ENCODE measurements around the gene LIMS4.
"Not testable (repeated sequence)": the region's sequence is repeated elsewhere in the genome, so short reads cannot be mapped to it uniquely, and the experiment has no call there.

Gene LIMS4, protein sequence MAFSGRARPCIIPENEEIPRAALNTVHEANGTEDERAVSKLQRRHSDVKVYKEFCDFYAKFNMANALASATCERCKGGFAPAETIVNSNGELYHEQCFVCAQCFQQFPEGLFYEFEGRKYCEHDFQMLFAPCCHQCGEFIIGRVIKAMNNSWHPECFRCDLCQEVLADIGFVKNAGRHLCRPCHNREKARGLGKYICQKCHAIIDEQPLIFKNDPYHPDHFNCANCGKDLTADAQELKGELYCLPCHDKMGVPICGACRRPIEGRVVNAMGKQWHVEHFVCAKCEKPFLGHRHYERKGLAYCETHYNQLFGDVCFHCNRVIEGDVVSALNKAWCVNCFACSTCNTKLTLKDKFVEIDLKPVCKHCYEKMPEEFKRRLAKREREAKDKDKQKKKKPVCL
- long read RNA-seq = 0 reads

GRCh38 chr2:110472171-110473058 is at the start of gene LIMS4:
TSS of gene LIMS4 (minus strand) at chr2:110472816. CDS start at chr2:110472778, 38 bp downstream.
- H3K4me3 ChIP-seq (replicated peaks; ENCODE audit: insufficient read depth, low read length); H3K27ac ChIP-seq (replicated peaks); DNase-seq (ENCODE audit: low read depth in 1 of 2, low spot score in 1 of 2): not testable (repeated sequence)

GRCh38 chr2:110499755-110500377 is 27.2 kb upstream of the LIMS4 start:
- H3K27me3 ChIP-seq (ENCODE audit: insufficient read depth, poor library complexity, severe bottlenecking); H3K4me3 ChIP-seq (replicated peaks; ENCODE audit: insufficient read depth, low read length); H3K27ac ChIP-seq (replicated peaks); DNase-seq (ENCODE audit: low read depth in 1 of 2, low spot score in 1 of 2): not testable (repeated sequence)

More at GRCh38 chr2:110472171-110473058, at the start of gene LIMS4:
- not testable (repeated sequence) for H3K27me3 ChIP-seq (ENCODE audit: insufficient read depth, poor library complexity, severe bottlenecking)

GRCh38 chr2:110496027-110496426 is 23.4 kb upstream of the LIMS4 start:
- not testable (repeated sequence) for H3K27me3 ChIP-seq (ENCODE audit: insufficient read depth, poor library complexity, severe bottlenecking); H3K27ac ChIP-seq (replicated peaks); DNase-seq (ENCODE audit: low read depth in 1 of 2, low spot score in 1 of 2); H3K4me3 ChIP-seq (replicated peaks; ENCODE audit: insufficient read depth, low read length)

DNA sequence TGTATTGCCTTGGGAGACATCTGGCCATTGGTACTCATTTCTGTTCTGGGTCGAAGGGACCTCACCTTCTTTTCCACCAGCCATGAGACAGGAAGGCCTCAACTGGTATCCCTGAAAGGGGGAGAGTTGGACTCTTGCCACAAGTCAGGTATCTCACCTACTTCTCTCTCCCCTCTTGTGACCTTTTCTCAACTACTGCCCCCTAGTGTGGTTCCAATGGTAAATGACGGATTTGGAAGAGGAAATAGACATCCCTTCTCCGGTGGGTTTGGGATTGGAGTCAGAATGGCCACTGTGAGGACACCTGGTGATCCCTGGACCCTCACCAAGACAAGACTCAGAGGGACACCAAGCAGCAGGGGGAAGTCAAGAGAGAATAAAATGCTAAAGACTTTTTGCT is 21.9 kb upstream of the LIMS4 start:
- H3K4me3 ChIP-seq (replicated peaks; ENCODE audit: insufficient read depth, low read length); DNase-seq (ENCODE audit: low read depth in 1 of 2, low spot score in 1 of 2); H3K27me3 ChIP-seq (ENCODE audit: insufficient read depth, poor library complexity, severe bottlenecking); H3K27ac ChIP-seq (replicated peaks): not testable (repeated sequence)

GRCh38 chr2:110488991-110489390 is 16.4 kb upstream of the LIMS4 start:
- not testable (repeated sequence) for DNase-seq (ENCODE audit: low read depth in 1 of 2, low spot score in 1 of 2); H3K27ac ChIP-seq (replicated peaks); H3K4me3 ChIP-seq (replicated peaks; ENCODE audit: insufficient read depth, low read length); H3K27me3 ChIP-seq (ENCODE audit: insufficient read depth, poor library complexity, severe bottlenecking)

GRCh38 chr2:110482697-110483096 is 10.1 kb upstream of the LIMS4 start:
- not testable (repeated sequence) for DNase-seq (ENCODE audit: low read depth in 1 of 2, low spot score in 1 of 2); H3K4me3 ChIP-seq (replicated peaks; ENCODE audit: insufficient read depth, low read length); H3K27me3 ChIP-seq (ENCODE audit: insufficient read depth, poor library complexity, severe bottlenecking); H3K27ac ChIP-seq (replicated peaks)

DNA sequence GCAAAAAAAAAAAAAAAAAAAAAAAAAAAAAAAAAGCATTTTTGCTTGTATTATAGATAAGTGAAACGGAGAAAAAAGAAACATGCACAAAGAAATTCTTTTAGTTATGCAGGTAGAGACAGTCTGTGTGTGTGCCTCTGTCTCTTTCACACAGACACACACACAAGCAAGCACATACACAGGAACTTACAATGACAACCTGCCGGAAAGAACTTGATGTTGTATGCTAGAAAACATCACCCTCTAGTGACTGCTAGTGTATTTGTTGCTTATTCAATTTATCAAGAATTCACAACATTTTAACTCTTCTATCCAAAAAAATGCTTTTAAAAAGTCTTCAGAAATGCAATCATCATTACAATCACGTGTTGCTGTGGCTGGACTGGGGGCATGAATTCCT is 8.6 kb upstream of the LIMS4 start:
- H3K27ac ChIP-seq (replicated peaks); DNase-seq (ENCODE audit: low read depth in 1 of 2, low spot score in 1 of 2); H3K27me3 ChIP-seq (ENCODE audit: insufficient read depth, poor library complexity, severe bottlenecking); H3K4me3 ChIP-seq (replicated peaks; ENCODE audit: insufficient read depth, low read length): not testable (repeated sequence)

DNA sequence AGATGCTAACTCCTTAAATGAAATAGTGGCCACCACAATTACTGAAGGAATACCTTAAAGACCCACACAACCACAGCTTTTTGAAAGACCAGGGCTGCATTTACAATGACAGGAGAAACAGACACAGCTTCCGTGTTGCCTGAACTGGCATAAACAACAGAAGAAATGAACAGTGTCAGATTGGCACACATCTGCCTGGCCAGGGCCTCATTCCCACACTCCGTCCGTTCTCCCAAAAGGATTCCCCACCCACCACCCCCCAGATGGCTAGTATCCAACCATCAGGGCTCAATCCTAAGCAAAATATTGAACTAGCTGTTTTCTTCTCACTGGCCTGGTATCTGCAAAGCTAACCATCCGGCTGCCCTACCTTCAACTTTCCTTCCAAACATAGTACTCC is 7.5 kb upstream of the LIMS4 start:
- H3K4me3 ChIP-seq (replicated peaks; ENCODE audit: insufficient read depth, low read length); H3K27me3 ChIP-seq (ENCODE audit: insufficient read depth, poor library complexity, severe bottlenecking); DNase-seq (ENCODE audit: low read depth in 1 of 2, low spot score in 1 of 2); H3K27ac ChIP-seq (replicated peaks): not testable (repeated sequence)

DNA sequence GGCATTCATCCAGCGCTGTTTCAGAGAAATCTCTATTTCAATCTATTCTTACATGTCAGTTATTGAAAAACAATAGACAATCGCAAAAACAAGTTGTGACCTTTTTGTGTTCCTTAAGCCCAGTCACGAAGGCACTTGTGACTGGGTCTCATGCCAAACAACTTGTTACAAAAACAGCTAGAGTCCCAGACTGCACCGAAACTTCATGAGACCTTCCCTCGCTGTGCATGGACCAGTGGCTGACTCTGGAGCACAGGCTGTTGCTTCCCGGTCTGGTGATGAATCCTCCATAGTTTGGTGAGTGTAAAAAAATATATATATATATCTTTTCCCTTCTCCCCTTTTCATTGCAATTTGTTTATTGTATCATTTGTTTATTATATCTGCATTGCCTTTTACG is 4.8 kb upstream of the LIMS4 start:
- not testable (repeated sequence) for H3K27me3 ChIP-seq (ENCODE audit: insufficient read depth, poor library complexity, severe bottlenecking); H3K27ac ChIP-seq (replicated peaks); DNase-seq (ENCODE audit: low read depth in 1 of 2, low spot score in 1 of 2); H3K4me3 ChIP-seq (replicated peaks; ENCODE audit: insufficient read depth, low read length)

DNA sequence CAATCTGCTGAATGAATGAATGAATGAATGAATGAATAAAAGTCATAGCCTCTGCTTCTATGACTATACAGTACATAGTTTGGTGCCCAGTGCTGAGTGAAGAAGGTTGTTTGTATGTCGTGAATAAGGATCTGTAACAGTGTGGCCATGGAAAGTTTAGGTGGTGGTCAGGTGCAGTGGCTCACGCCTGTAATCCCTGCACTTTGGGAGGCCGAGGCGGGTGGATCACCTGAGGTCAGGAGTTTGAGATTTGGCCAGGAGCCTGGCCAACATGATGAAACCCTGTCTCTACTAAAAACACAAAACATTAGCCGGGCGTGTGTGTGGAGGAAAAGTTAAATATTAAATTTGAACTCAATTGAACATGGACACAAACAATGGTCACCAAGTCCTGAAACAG is 4.3 kb upstream of the LIMS4 start:
- not testable (repeated sequence) for H3K27ac ChIP-seq (replicated peaks); H3K4me3 ChIP-seq (replicated peaks; ENCODE audit: insufficient read depth, low read length); DNase-seq (ENCODE audit: low read depth in 1 of 2, low spot score in 1 of 2); H3K27me3 ChIP-seq (ENCODE audit: insufficient read depth, poor library complexity, severe bottlenecking)

DNA sequence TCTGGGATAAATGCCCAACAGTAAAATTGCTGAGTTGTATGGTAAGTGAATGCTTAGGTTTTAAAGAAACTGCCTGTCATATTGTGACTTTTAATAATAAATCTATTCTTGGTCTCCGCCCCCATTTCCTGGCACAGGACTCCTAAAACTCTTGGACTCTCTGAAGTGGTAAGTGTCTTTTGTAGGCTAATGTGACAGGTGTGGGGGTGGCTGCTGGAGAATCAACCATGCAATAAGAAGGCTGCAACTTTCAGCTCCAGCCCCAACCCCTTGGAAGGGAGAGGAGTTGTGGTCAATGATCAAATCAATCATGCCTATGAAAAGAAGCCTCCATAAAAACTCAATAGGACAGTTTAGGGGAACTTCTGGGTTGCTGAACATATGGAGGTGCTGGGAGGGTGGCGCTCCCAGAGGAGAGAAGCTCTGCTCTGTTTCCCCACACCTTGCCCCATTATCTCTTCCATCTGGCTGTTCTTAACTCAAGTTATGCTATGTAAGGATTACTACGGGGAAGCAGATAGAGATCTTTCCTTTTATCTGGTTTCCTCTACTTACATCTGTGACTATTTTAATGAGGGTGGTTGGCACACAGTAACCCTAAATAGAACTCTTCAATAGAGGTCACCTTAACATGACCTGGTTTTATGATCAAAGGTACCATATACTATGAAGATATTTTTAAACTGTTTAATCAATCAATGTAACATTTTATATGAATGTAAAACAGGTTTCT is 3.2 kb upstream of the LIMS4 start:
- H3K27ac ChIP-seq (replicated peaks); H3K4me3 ChIP-seq (replicated peaks; ENCODE audit: insufficient read depth, low read length); DNase-seq (ENCODE audit: low read depth in 1 of 2, low spot score in 1 of 2); H3K27me3 ChIP-seq (ENCODE audit: insufficient read depth, poor library complexity, severe bottlenecking): not testable (repeated sequence)

GRCh38 chr2:110474898-110475297 is 2.3 kb upstream of the LIMS4 start:
- not testable (repeated sequence) for H3K4me3 ChIP-seq (replicated peaks; ENCODE audit: insufficient read depth, low read length); H3K27me3 ChIP-seq (ENCODE audit: insufficient read depth, poor library complexity, severe bottlenecking); DNase-seq (ENCODE audit: low read depth in 1 of 2, low spot score in 1 of 2); H3K27ac ChIP-seq (replicated peaks)

DNA sequence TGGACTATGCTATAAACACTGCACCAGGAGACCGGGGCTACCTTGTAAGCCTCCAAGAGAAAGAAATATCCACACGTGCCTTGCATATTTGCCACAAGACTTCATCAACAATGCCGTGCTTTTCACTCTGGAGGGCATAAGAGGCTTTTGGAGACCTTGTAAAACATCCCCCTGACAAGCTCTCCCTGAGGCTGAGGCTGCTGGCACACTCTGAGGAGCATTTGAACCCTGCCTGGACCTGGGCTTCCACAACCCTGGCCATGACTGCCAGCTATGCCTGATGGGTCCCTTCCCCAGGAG is 393 bp upstream of the LIMS4 start:
- H3K4me3 ChIP-seq (replicated peaks; ENCODE audit: insufficient read depth, low read length); H3K27ac ChIP-seq (replicated peaks); H3K27me3 ChIP-seq (ENCODE audit: insufficient read depth, poor library complexity, severe bottlenecking); DNase-seq (ENCODE audit: low read depth in 1 of 2, low spot score in 1 of 2): not testable (repeated sequence)

DNA sequence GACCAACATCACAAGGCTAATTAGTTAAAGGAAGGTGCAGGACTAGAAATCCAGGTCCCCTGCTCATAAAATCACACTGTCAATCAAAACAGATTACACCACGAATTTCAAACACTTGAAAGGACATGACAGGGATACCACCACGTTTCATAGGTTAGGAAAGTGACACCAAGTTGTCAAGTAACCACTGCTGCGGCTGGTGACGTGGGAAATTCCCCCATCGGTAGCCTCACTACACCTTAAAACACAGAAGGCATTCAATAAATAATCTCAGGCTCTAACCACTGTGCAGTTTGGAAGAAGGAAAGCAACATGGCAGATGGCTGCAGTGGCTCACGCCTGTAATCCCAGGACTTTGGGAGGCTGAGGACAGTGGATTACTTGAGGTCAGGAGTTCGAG is 3.7 kb downstream of the LIMS4 start:
- DNase-seq (ENCODE audit: low read depth in 1 of 2, low spot score in 1 of 2); H3K27me3 ChIP-seq (ENCODE audit: insufficient read depth, poor library complexity, severe bottlenecking); H3K4me3 ChIP-seq (replicated peaks; ENCODE audit: insufficient read depth, low read length); H3K27ac ChIP-seq (replicated peaks): not testable (repeated sequence)

All from HL-60 (cell line).